SK-N-SH treated with all-trans-retinoic acid at 6 μM for 48 hours (cell line): Measurements from ENCODE around the gene ATN1.

ENCODE experiments used
- ATAC-seq: fragments of 200-7000 bp; cut with Tn5 transposase; 3 replicates; pipeline ENCODE4 v1.9.1; 2020; ENCODE audit warnings: mild to moderate bottlenecking, moderate library complexity
- ARNTL ChIP-seq: fragments of 450-650 bp; formaldehyde crosslinking; IDR thresholded peaks from 2 replicates; pipeline ENCODE4 v1.5.0; 2020; ENCODE audit warnings: low read depth, mild to moderate bottlenecking, moderate library complexity, borderline replicate concordance
- BACH2 ChIP-seq: fragments of 250-450 bp; sonication (Bioruptor Pico); IDR thresholded peaks from 2 replicates; pipeline ENCODE4 v1.9.0; 2021; ENCODE audit warnings: mild to moderate bottlenecking, borderline replicate concordance
- CSDC2 ChIP-seq: fragments of 250-450 bp; sonication (Bioruptor Pico); IDR thresholded peaks from 2 replicates; pipeline ENCODE4 v1.5.0; 2020; ENCODE audit warnings: mild to moderate bottlenecking, moderate library complexity
- ESRRG ChIP-seq: fragments of 250-450 bp; sonication (Bioruptor Pico); IDR thresholded peaks from 2 replicates; pipeline ENCODE4 v1.6.1; 2021; ENCODE audit warnings: mild to moderate bottlenecking
- GLIS3 ChIP-seq: fragments of 250-450 bp; sonication (Bioruptor Pico); IDR thresholded peaks from 2 replicates; pipeline ENCODE4 v1.5.0; 2020; ENCODE audit warnings: mild to moderate bottlenecking, moderate library complexity
- OSR1 ChIP-seq: fragments of 250-450 bp; sonication (Bioruptor Pico); IDR thresholded peaks from 2 replicates; pipeline ENCODE4 v1.8.0; 2022; ENCODE audit warnings: moderate library complexity, mild to moderate bottlenecking, inconsistent platforms
- PPARA ChIP-seq: fragments of 250-450 bp; sonication (Bioruptor Pico); IDR thresholded peaks from 2 replicates; pipeline ENCODE4 v1.5.0; 2020; ENCODE audit warnings: mild to moderate bottlenecking, borderline replicate concordance
- RARB ChIP-seq: fragments of 250-450 bp; sonication (Bioruptor Pico); IDR thresholded peaks from 2 replicates; pipeline ENCODE4 v1.8.0; 2021; ENCODE audit warnings: mild to moderate bottlenecking, moderate library complexity
- SNAI2 ChIP-seq: fragments of 250-450 bp; sonication (Bioruptor Pico); IDR thresholded peaks from 2 replicates; pipeline ENCODE4 v1.5.0; 2020; ENCODE audit warnings: mild to moderate bottlenecking, moderate library complexity
- TOX ChIP-seq: fragments of 250-450 bp; sonication (Bioruptor Pico); IDR thresholded peaks from 2 replicates; pipeline ENCODE4 v1.8.0; 2021; ENCODE audit warnings: mild to moderate bottlenecking, moderate library complexity, borderline replicate concordance
- ZC3H10 ChIP-seq: fragments of 250-450 bp; sonication (Bioruptor Pico); IDR thresholded peaks from 2 replicates; pipeline ENCODE4 v1.5.1; 2021; ENCODE audit warnings: mild to moderate bottlenecking, moderate library complexity
- ZFP3 ChIP-seq: fragments of 250-450 bp; sonication (Bioruptor Pico); IDR thresholded peaks from 2 replicates; pipeline ENCODE4 v1.5.0; 2020; ENCODE audit warnings: mild to moderate bottlenecking, moderate library complexity
- ZFP30 ChIP-seq: fragments of 450-650 bp; formaldehyde crosslinking; IDR thresholded peaks from 2 replicates; pipeline ENCODE4 v1.5.0; 2022; ENCODE audit warnings: mild to moderate bottlenecking, moderate library complexity
- ZNF565 ChIP-seq: fragments of 450-650 bp; formaldehyde crosslinking; conservative IDR thresholded peaks from 2 replicates; pipeline ENCODE4 v1.5.0; 2020; ENCODE audit warnings: low read depth, mild to moderate bottlenecking, moderate library complexity
- ZNF70 ChIP-seq: fragments of 450-650 bp; formaldehyde crosslinking; IDR thresholded peaks from 2 replicates; pipeline ENCODE4 v1.5.0; 2020; ENCODE audit warnings: mild to moderate bottlenecking, moderate library complexity
- ZNF8 ChIP-seq: fragments of 450-650 bp; formaldehyde crosslinking; IDR thresholded peaks from 2 replicates; pipeline ENCODE4 v1.5.0; 2020; ENCODE audit warnings: mild to moderate bottlenecking, moderate library complexity
- TF ChIP-seq, protein P1 (sequence below): fragments of 250-450 bp; sonication (Bioruptor Pico); IDR thresholded peaks from 2 replicates; pipeline ENCODE4 v1.5.0; 2020; ENCODE audit warnings: mild to moderate bottlenecking, moderate library complexity
- TF ChIP-seq, protein P2 (sequence below): fragments of 250-450 bp; sonication (Bioruptor Pico); IDR thresholded peaks from 2 replicates; pipeline ENCODE4 v1.8.0; 2020; ENCODE audit warnings: mild to moderate bottlenecking, moderate library complexity, borderline replicate concordance
- TF ChIP-seq, protein P3 (sequence below): fragments of 250-450 bp; sonication (Bioruptor Pico); IDR thresholded peaks from 2 replicates; pipeline ENCODE4 v1.5.1; 2020; ENCODE audit warnings: low read depth, mild to moderate bottlenecking, moderate library complexity
- TF ChIP-seq, protein P4 (sequence below): fragments of 250-450 bp; sonication (Bioruptor Pico); IDR thresholded peaks from 2 replicates; pipeline ENCODE4 v1.5.1; 2021; ENCODE audit warnings: mild to moderate bottlenecking, moderate library complexity
- TF ChIP-seq, protein P5 (sequence below): fragments of 250-450 bp; sonication (Bioruptor Pico); IDR thresholded peaks from 2 replicates; pipeline ENCODE4 v1.8.0; 2021; ENCODE audit warnings: low read depth, mild to moderate bottlenecking, moderate library complexity, borderline replicate concordance

Gene ATN1

DNA sequence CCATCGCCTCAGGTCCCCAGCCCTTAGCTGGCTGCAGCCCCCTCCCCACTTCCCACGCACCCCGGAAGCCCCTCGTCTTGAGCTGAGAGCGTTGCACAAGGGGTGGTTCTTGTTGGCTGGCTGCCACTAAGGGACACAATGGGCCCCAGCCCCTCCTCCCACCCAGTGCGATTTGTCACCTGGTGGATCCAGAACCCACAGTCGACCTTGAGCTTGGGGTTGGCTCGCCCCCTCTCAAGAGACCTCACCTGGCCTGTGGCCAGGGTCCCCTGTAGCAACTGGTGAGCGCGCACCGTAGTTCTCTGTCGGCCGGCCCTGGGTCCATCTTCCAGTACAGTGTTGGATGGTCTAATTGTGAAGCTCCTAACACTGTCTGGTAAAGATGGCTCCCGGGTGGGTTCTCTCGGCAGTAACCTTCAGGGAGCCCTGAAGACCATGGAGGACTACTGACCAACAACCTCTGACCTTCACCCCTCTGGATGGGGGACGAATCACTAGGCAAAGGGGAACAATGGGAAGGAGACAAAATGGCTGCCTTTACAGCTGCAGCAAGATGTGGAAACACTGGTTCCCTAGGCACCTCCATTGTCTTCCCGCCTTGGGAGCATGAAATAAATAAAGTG, 36.1 kb downstream of the ATN1 start:
- no peak for ATAC-seq

DNA sequence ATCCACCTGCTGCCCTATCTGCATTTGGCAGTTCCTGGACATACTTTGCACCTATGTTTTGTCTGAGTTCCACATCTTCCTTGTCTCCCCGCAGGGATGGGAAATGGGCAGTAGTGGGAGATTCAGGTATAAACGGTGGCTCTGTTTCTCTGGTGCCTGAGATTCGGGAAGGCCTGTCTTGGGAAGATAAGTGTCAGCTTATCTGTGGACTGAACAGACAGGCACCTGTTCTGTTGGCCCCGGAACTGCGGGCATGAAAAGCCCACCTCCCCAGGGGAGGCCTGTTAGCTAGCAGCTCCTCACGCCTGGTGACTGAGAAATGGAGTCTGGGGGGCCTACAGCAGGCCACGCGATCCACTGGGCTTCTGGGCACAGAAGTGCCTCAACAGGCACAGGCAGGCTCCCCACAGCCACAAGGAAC, 36.9 kb downstream of the ATN1 start:
- ATAC-seq, result no peak; the same call in 2 of the 3 replicates
- TF ChIP-seq ARNTL (CRISPR knock-in tag) (no peak), GLIS3 (no peak), ZC3H10 (CRISPR knock-in tag) (no peak), ZFP3 (CRISPR knock-in tag) (no peak)
- TF ChIP-seq, protein P1, sequence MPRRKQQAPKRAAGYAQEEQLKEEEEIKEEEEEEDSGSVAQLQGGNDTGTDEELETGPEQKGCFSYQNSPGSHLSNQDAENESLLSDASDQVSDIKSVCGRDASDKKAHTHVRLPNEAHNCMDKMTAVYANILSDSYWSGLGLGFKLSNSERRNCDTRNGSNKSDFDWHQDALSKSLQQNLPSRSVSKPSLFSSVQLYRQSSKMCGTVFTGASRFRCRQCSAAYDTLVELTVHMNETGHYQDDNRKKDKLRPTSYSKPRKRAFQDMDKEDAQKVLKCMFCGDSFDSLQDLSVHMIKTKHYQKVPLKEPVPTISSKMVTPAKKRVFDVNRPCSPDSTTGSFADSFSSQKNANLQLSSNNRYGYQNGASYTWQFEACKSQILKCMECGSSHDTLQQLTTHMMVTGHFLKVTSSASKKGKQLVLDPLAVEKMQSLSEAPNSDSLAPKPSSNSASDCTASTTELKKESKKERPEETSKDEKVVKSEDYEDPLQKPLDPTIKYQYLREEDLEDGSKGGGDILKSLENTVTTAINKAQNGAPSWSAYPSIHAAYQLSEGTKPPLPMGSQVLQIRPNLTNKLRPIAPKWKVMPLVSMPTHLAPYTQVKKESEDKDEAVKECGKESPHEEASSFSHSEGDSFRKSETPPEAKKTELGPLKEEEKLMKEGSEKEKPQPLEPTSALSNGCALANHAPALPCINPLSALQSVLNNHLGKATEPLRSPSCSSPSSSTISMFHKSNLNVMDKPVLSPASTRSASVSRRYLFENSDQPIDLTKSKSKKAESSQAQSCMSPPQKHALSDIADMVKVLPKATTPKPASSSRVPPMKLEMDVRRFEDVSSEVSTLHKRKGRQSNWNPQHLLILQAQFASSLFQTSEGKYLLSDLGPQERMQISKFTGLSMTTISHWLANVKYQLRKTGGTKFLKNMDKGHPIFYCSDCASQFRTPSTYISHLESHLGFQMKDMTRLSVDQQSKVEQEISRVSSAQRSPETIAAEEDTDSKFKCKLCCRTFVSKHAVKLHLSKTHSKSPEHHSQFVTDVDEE (CRISPR knock-in tag), result no peak
- TF ChIP-seq, all 23 proteins: peak for 0

More for the DNA sequence above, 36.1 kb downstream of the ATN1 start:
- TF ChIP-seq ESRRG (CRISPR knock-in tag) (no peak), ZFP30 (CRISPR knock-in tag) (no peak), ZNF8 (CRISPR knock-in tag) (no peak), ZNF70 (no peak), ZC3H10 (CRISPR knock-in tag) (no peak), RARB (CRISPR knock-in tag) (no peak), GLIS3 (no peak), SNAI2 (CRISPR knock-in tag) (no peak), CSDC2 (CRISPR knock-in tag) (no peak), ZNF565 (CRISPR knock-in tag) (no peak), ZFP3 (CRISPR knock-in tag) (no peak), OSR1 (CRISPR knock-in tag) (no peak), PPARA (CRISPR knock-in tag) (no peak), TOX (CRISPR knock-in tag) (no peak), BACH2 (CRISPR knock-in tag) (no peak)
- TF ChIP-seq, protein P1 (CRISPR knock-in tag), result no peak
- TF ChIP-seq, protein P2, sequence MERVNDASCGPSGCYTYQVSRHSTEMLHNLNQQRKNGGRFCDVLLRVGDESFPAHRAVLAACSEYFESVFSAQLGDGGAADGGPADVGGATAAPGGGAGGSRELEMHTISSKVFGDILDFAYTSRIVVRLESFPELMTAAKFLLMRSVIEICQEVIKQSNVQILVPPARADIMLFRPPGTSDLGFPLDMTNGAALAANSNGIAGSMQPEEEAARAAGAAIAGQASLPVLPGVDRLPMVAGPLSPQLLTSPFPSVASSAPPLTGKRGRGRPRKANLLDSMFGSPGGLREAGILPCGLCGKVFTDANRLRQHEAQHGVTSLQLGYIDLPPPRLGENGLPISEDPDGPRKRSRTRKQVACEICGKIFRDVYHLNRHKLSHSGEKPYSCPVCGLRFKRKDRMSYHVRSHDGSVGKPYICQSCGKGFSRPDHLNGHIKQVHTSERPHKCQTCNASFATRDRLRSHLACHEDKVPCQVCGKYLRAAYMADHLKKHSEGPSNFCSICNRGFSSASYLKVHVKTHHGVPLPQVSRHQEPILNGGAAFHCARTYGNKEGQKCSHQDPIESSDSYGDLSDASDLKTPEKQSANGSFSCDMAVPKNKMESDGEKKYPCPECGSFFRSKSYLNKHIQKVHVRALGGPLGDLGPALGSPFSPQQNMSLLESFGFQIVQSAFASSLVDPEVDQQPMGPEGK (CRISPR knock-in tag), result no peak
- TF ChIP-seq, protein P3, sequence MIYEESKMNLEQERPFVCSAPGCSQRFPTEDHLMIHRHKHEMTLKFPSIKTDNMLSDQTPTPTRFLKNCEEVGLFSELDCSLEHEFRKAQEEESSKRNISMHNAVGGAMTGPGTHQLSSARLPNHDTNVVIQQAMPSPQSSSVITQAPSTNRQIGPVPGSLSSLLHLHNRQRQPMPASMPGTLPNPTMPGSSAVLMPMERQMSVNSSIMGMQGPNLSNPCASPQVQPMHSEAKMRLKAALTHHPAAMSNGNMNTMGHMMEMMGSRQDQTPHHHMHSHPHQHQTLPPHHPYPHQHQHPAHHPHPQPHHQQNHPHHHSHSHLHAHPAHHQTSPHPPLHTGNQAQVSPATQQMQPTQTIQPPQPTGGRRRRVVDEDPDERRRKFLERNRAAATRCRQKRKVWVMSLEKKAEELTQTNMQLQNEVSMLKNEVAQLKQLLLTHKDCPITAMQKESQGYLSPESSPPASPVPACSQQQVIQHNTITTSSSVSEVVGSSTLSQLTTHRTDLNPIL (CRISPR knock-in tag), result no peak
- TF ChIP-seq, protein P4, sequence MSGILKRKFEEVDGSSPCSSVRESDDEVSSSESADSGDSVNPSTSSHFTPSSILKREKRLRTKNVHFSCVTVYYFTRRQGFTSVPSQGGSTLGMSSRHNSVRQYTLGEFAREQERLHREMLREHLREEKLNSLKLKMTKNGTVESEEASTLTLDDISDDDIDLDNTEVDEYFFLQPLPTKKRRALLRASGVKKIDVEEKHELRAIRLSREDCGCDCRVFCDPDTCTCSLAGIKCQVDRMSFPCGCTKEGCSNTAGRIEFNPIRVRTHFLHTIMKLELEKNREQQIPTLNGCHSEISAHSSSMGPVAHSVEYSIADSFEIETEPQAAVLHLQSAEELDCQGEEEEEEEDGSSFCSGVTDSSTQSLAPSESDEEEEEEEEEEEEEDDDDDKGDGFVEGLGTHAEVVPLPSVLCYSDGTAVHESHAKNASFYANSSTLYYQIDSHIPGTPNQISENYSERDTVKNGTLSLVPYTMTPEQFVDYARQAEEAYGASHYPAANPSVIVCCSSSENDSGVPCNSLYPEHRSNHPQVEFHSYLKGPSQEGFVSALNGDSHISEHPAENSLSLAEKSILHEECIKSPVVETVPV (CRISPR knock-in tag), result no peak
- TF ChIP-seq, protein P5, sequence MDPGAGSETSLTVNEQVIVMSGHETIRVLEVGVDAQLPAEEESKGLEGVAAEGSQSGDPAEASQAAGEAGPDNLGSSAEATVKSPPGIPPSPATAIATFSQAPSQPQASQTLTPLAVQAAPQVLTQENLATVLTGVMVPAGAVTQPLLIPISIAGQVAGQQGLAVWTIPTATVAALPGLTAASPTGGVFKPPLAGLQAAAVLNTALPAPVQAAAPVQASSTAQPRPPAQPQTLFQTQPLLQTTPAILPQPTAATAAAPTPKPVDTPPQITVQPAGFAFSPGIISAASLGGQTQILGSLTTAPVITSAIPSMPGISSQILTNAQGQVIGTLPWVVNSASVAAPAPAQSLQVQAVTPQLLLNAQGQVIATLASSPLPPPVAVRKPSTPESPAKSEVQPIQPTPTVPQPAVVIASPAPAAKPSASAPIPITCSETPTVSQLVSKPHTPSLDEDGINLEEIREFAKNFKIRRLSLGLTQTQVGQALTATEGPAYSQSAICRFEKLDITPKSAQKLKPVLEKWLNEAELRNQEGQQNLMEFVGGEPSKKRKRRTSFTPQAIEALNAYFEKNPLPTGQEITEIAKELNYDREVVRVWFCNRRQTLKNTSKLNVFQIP (CRISPR knock-in tag), result no peak
